Body of pancreas (tissue), 4 donors: Measurements from ENCODE around the gene IFT122. TPM values are rescaled to one million over a fixed set of nuclear protein-coding genes. Genes with fewer than 3 reads are reported as not detected.

ENCODE experiments used
- ATAC-seq: fragments of 150-250 bp; one replicate; pipeline ENCODE4 v1.9.1; 2016
- DNase-seq, 4 donors: peaks; one replicate each; pipeline ENCODE4 v3.0.0-alpha.2; 2019
- H3K27ac ChIP-seq, 4 donors: fragments of 200-600 bp; sonication (generic); 1 replicate in 3 of 4; 2 replicates in 1 of 4; pipeline versions ENCODE4 v1.5.1 to v1.6.1; 2016 to 2019; ENCODE audit warnings: mild to moderate bottlenecking in 1 of 4, mixed read lengths in 1 of 4, moderate library complexity in 1 of 4
- H3K27me3 ChIP-seq, 2 donors: fragments of 200-600 bp; sonication (generic); one replicate each; pipeline ENCODE4 v1.6.0; 2016; ENCODE audit warnings: mild to moderate bottlenecking in 1 of 2
- H3K36me3 ChIP-seq, 2 donors: fragments of 200-600 bp; sonication (generic); replicated peaks in 1 of 2; 2 replicates each; pipeline ENCODE4 v1.5.1; 2016; ENCODE audit warnings: low read depth in 2 of 2; ENCODE audit not compliant: insufficient read depth in 1 of 2
- H3K4me1 ChIP-seq: fragments of 200-600 bp; sonication (generic); one replicate; pipeline ENCODE4 v1.6.0; 2016
- H3K4me3 ChIP-seq, 2 donors: fragments of 200-600 bp; sonication (generic); 1 replicate in 1 of 2; 2 replicates in 1 of 2; pipeline ENCODE4 v1.5.1; 2016 to 2019
- H3K9me3 ChIP-seq, 3 donors: fragments of 200-600 bp; sonication (generic); 1 replicate in 2 of 3; 2 replicates in 1 of 3; pipeline ENCODE4 v1.5.1; 2016
- CTCF ChIP-seq, 7 experiments: fragments of 450-650 bp in 4 of 7; fragments of 200-600 bp in 3 of 7; sonication (generic) in 3 of 7; IDR thresholded peaks; one replicate each; pipeline ENCODE4 v1.5.1; 2016 to 2019; ENCODE audit warnings: antibody characterized with exemption in 7 of 7
- POLR2A ChIP-seq, 3 donors: fragments of 450-650 bp; IDR thresholded peaks; one replicate each; pipeline ENCODE4 v1.6.1; 2016; ENCODE audit warnings: antibody characterized with exemption in 3 of 3, mild to moderate bottlenecking in 2 of 3
- WGBS, 2 donors: methylation state at CpG; one replicate each; pipeline ENCODE4 v1.1.5; 2017; 5-methylcytosine and 5-hydroxymethylcytosine counted together
- intact Hi-C: fragments of 100-400 bp; cut with DNase I; formaldehyde crosslinking; loops from one replicate; pipeline ENCODE4 v1.15.1; 2023
- total RNA-seq, 2 donors: library from RNA; depleted of rRNA; stranded (reverse); fragments of >200 nt; gene quantifications; one replicate each; pipeline ENCODE4 v1.1.0, GENCODE V29; 2016

IFT122 gene
- total RNA-seq, 2 donors from 2014 or later = 10.5 to 34.8 TPM

- 94% methylated on average over 5 to 12 of the region's 12 CpGs for WGBS, 2 donors
Measured at GRCh38 chr3:129563332-129563731, 123.3 kb downstream of the IFT122 start.

GRCh38 chr3:129563850-129564535 is 124.0 kb downstream of the IFT122 start:
- H3K36me3 ChIP-seq = no peaks in the 10 kb centered on the region
- ATAC-seq (no peak), DNase-seq (no peak)
- intact Hi-C loops = no loop called here
- H3K27ac ChIP-seq = no peak overlapping the region
- 84 to 86% methylated on average over 6 to 7 of the region's 8 CpGs for WGBS, 2 donors
- no peaks in the 10 kb centered on the region for H3K9me3 ChIP-seq
- no peak overlapping the region for H3K4me3 ChIP-seq
- no peaks in the 10 kb centered on the region for H3K27me3 ChIP-seq
- H3K4me1 ChIP-seq = no peaks in the 10 kb centered on the region
- TF ChIP-seq POLR2A (IDR thresholded peaks at IDR 0.05) (no peak), CTCF (IDR thresholded peaks at IDR 0.05) (no peak)

More at GRCh38 chr3:129563332-129563731, 123.3 kb downstream of the IFT122 start:
- Histone ChIP-seq H3K27me3 (no peaks in the 10 kb centered on the region), H3K27ac (no peak overlapping the region), H3K4me1 (no peaks in the 10 kb centered on the region), H3K9me3 (no peaks in the 10 kb centered on the region), H3K36me3 (no peaks in the 10 kb centered on the region), H3K4me3 (no peak overlapping the region)
- TF ChIP-seq POLR2A (IDR thresholded peaks at IDR 0.05) = no peak
- TF ChIP-seq CTCF (IDR thresholded peaks at IDR 0.05) = no peak
- intact Hi-C loops = no loop called here
- ATAC-seq = no peak
- DNase-seq = no peak

- Histone ChIP-seq H3K27ac (no peak overlapping the region), H3K4me1 (no peaks in the 10 kb centered on the region), H3K27me3 (no peaks in the 10 kb centered on the region), H3K36me3 (no peaks in the 10 kb centered on the region), H3K4me3 (no peak overlapping the region), H3K9me3 (no peaks in the 10 kb centered on the region)
- WGBS, 2 donors = 94 to 100% methylated on average over 4 to 20 of the region's 21 CpGs
- ATAC-seq (no peak), DNase-seq (no peak)
- intact Hi-C loops = no loop called here
- TF ChIP-seq POLR2A (IDR thresholded peaks at IDR 0.05) (no peak), CTCF (IDR thresholded peaks at IDR 0.05) (no peak)
Measured at GRCh38 chr3:129564981-129565644, 125.1 kb downstream of the IFT122 start.

- no peak overlapping the region for H3K4me3 ChIP-seq
- H3K27me3 ChIP-seq = no peaks in the 10 kb centered on the region
- no peaks in the 10 kb centered on the region for H3K9me3 ChIP-seq
- 91 to 98% methylated on average over 7 of the region's 7 CpGs for WGBS, 2 donors
- H3K27ac ChIP-seq = no peak overlapping the region
- TF ChIP-seq CTCF (IDR thresholded peaks at IDR 0.05) (no peak), POLR2A (IDR thresholded peaks at IDR 0.05) (no peak)
- intact Hi-C loops = no loop called here
- ATAC-seq (no peak), DNase-seq (no peak)
- no peaks in the 10 kb centered on the region for H3K4me1 ChIP-seq
- H3K36me3 ChIP-seq = no peaks in the 10 kb centered on the region
Measured at GRCh38 chr3:129565902-129566301, 125.9 kb downstream of the IFT122 start.
